COLO668 (cell line): ENCODE results near the gene PIK3C3.
"Not testable (repeated sequence)": the region's sequence is repeated elsewhere in the genome, so short reads cannot be mapped to it uniquely, and the experiment has no call there.

Experiments used
- DNase-seq: peaks from one replicate; lab custom pipeline; 2025; ENCODE audit not compliant: unreplicated experiment; lab: John Stamatoyannopoulos, UW

PIK3C3 gene

DNA sequence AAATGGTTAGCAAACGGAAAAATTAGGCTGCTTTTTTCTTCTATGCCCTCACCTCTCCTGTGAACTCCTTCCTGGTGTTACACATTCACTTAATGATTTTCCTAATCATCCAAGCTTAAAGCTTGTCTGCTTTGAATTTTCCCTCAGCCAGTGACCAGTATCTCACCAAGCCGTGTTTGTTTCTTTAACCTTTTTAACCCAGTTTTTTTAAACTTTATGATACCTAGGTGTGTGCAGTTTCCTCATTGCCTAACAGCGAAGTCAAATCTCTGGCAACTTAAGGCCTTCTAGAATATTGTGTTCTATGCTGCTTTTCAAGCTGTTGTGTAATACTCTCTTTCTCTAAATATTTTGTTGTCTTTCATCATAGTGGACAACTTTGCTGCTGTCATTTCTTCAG, 113.0 kb downstream of the PIK3C3 start:
- DNase-seq = no peak

DNA sequence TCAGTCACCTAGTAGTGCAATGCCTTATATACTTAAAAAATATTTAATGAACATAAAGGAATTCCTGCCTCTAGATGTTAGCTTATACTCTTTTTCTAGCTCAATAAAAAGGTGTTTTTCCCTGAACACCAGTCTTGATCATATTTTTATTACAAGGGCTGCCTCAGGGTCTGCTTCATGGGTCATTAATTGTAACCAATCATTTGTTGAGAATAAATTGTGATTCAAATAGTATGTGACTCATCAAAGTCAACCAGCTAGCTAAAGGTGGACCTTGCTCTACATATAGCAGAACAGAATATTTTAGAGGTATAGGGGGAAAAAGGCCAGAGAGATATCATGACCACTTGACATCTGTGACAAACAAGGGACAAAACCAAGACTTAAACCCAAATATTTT, 114.0 kb downstream of the PIK3C3 start:
- DNase-seq = no peak

DNA sequence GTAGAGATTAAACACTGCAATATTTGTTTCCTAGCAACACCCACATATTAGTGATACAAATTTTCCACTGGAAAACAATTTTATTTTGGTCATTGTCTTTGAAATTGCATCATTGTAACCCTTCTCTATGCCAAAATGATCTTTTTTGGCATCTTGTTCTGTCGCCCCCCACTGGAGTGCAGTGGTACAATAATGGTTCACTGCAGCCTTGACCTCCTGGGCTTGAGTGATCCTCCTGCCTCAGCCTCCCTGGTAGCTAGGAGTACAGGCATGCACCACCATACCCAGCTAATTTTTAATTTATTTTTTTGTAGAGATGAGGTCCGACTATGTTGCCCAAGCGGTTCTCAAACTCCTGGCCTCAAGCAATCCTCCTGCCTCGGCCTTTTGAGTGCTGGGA, 117.4 kb downstream of the PIK3C3 start:
- no peak for DNase-seq

DNA sequence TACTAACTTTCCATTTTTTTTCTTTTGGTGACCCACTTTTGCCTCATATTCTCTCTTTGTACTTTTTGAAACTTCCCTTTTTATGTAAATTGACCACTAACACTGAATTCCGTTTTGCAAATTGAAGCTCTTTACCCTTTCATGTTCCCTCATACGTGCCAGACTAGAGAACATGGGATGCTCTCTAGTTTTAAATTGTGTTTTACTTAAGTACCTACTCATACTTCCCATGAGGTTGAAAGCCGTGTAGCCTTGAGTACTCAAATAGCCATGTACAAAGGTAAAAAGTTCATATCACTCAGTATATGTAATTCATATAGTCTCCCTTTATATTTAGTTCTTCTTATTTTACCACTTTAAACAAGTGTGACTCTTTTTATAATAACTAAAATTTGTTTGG, 119.7 kb downstream of the PIK3C3 start:
- DNase-seq = no peak

DNA sequence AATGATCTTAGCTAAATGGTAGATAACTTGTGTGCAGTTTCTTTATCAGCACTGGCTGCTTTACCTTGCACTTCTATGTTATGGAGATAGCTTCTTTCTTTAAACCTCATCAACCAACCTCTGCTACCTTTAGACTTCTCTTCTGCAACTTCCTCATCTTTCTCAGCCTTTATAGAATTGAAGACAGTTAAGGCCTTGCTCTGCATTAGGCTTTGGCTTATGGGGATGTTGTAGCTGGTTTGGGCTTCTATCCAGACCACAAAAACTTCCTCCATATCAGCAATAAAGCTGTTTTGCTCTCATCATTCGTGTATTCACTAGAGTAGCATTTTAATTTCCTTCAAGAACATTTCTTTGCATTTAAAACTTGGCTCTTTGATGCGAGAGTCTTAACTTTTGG, 123.7 kb downstream of the PIK3C3 start:
- DNase-seq = no peak

DNA sequence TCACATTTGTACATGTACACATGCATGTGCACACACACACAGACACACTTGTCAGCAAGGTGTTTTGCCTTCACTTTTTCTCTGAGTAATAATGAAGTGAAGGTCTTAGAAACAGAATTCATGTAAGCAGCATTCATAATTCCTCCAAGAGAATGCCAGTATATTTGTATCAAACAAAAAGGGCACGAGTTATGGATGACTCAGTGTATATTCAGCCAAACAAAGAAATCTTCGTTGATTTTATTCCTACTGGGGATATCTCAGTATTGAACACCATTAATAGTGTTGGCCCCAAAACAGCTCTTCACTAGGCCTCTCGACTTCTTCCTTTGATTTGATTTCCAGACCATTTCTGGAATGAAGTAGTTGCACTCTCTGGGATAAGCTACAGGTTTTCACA, 125.3 kb downstream of the PIK3C3 start:
- no peak for DNase-seq

DNA sequence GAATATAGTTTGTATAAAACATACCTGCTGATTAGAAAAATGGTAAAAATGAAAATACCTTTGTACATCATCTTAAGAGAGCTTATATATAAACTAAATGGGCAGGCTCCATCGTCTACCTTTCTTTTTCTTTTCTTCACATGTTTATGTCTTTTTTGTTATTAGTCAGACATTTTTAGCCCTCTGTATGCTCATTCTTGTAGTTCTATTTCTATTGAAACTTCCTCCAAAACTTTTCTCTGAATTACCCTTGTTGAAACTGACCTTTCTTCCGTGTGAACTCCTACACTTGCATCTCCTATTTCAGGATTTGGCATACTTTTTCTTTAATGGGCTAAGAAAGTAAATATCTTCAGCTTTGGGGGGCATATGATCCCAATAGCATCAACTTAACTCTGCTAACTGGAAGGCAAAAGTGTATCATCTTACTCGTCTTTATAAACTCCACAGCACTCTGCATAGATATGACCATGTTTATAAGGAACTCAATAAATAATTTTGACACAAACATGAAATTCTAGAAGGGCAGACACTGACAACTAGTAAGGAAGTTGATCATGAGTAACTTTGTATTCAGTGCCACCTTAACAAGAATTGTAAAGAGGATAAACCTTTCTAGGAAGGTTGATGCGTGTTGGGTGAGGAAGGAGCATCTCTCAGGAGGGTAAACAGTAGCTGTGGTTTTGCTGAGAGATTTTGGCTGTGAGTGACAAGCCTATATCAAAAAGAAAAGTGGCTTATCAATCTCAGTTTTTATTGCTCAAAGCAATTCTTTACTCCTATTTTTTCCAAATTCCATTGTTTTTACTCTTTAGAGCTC, 127.6 kb downstream of the PIK3C3 start:
- DNase-seq = no peak

DNA sequence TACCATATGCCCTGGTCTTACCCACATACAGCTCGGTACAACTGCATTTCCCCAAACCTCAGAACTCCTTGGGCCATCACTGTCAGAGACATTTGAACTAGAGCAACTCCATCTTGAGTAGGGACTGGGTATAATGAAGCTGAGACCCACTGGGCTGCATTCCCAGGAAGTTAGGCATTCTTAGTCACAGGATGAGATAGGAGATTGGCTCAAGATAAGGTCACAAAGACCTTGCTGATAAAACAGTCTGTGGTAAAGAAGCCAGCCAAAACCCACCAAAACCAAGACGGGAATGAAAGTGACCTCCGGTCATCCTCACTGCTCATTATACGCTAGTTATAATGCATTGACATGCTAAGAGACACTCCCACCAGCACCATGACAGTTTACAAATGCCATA, 131.3 kb downstream of the PIK3C3 start:
- no peak for DNase-seq

DNA sequence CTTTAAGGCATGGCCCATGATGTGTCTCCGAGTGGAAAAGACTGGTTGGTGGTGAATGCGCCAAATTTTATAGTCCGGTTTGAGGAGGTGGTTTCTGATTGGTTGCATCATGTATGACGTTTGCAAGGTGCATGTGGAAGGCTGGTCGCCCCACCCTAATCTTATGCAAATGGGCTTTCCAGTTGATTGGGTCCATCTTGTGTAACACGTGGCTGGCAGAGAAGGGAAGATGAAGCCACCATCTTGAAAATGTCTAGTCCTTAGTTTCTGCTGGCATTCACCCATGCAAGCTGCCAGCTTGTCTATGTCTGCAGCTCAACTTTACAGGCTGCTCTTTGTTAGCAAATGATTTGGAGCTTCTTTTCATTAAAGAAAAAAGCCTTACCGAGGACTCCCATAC, 132.2 kb downstream of the PIK3C3 start:
- no peak for DNase-seq

DNA sequence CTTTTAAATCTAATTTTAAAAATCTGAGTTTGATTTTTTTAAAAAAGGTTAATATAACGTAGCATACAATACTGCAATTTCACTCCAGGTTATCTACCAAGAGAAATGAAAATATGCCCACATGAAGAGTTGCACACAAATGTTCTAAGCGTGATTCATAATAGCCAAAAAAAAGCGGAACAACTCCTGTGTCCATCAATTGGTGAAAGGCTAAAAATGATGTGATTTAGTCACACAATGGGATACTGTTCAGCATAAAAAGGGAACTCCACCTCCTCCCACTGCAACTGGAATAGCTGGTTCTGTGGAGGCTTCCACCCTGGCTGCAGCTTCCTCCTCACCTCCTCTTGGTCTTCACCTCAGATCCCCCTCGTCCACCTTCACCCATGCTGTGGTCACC, 132.8 kb downstream of the PIK3C3 start:
- DNase-seq = no peak

DNA sequence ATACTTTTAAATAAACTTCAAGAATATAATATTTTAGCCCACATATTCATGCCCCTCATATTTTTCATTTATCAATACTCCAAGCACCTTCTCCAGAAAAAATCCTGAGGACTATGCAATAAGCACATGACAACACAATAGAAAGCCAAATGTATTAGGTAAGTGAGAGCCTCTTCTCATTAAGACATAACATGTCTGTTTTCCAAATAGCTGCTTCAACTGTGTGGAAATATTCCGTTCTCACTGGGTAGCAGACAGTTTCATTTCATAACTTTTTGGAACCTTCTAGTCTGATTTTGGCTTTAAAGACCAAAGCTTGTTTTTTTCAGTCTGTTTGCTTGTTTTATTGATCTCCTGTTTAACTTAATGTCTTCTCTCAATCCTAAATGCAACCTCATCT, 137.8 kb downstream of the PIK3C3 start:
- DNase-seq = no peak

DNA sequence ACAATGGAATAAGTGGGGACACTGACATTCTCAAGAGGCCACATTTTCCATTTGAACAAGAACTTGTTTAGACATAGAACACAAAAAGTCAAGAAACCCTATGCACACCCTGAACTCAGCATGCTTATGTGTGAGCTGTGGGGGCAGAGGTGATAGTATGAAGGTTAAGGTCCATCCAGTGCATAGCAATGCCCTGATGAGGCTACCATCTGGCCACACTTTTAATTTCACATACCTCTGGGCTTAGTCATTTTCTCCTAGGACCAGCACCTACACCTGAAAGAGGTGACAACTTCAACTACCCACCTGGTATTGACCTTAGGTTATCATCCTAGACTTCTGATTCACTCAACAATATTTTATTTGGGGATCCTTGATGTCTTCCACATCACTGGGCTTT, 139.8 kb downstream of the PIK3C3 start:
- DNase-seq = no peak

DNA sequence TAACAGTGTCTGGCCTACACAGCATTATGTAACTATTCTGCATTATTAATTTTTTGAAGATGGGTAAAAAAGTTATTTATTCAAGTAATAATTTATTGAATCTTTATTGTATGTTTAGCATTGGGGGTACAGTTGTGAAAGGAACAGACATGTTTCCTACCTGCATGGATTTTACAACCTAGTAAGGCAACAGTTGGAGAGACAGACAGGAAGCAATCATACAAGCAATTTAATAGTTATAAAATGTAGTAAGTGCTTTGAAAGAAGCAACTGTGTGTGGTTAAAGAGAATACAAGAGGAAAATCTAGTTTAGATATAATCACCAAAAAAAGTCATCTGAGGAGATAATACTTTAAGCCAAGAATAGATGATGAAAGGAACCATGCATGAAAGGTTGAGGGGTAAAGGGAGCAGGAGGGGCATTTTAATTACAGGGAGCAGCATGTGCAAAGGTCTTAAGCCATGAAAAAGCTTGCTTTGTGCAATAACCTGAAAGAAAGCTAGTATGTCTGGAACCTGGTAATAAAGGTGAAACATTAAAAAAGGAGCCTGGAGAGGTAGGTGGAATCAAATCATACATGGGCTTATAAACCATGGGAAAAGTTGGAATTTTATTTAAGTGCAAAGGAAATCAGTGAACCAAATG, 140.8 kb downstream of the PIK3C3 start:
- no peak for DNase-seq

DNA sequence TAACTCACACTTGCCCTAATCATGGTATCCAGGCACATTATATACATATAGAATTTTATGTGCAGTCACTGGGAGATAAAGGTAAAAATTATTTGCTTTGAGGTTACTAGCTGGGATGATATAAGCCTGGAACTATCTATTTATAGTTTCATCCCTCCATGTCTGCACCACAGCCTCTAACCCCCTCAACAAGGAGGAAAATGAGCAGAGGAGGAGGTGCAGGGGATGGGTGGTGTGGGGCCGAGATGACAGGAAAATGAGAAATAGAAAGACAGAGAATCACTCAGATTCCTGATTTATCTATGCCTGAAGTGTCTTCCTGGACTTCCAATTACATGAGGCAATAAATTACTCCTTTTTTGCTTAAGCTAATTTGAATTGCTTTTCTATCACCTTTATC, 145.2 kb downstream of the PIK3C3 start:
- no peak for DNase-seq

DNA sequence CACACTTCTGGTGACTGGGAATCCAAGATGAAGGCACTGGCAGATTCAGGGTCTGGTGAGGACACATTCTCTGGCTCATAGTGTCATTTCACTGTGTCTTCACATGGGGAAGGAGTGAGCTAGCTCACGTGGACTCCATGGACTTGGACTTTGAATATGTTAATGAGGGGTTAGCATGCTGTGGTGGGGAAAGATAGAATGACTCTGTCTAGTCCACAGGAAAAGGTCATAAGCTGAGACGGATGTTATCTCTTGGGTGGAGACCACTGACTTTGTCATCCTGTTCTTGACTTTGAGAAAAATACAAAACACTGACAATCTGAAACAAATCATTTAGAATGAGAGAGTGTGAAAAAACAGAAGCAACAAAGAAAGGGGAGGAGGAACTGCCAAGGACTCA, 145.9 kb downstream of the PIK3C3 start:
- no peak for DNase-seq

DNA sequence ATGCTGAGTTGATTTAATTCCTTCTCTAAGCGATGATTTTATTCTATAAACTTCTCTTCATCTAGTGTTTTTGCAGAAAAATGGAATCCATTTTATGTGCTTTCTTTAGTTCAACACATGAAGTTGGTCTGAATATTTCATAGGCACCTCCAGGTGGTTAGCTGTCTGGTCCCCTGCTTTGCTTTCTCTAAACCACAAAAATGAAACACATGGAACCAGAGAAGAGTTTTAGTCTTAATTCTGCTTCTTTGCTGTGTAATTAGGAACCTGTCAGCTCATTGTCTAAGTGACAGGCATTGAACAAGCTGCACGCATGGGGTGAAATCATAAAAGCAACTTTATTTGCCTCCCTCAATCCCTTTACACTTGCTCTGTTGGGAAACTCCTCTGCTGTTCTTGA, 150.4 kb downstream of the PIK3C3 start:
- no peak for DNase-seq

DNA sequence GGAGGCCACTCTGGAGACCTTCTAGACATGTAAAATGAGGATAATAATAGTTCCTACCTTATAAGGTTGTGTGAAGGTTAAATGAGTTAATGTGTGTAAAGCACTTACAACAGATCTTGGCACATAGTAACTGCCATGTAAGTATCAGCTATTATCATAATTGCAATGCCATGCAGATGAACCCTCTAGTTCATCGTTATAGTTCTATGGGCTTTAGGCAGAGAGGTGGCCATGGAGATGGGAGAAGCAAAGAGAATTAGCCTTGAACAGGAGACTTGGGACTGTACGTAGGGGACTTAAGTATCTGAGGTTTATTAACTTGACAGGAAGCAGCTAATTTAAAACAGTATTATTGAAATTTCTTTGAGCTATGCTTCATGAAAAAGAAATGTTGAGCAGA, 151.8 kb downstream of the PIK3C3 start:
- no peak for DNase-seq

DNA sequence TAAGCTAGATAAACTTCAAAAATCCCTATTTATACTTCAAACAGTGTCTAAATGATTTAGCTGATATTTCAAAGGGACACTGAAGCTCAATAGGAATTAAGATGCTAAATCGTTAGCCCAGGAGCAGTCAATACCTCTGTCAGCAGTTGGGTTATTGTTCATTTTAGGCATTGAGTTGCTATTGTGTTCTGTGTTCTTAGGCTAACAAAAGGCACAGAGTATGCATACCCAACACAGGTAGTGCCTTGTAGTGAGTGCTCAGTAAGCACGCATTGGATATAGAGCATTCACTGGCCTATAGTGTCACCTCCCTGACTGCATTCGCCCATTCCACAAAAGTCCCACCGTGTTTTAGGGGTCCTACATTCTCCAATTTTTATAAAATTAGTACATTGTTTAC, 152.3 kb downstream of the PIK3C3 start:
- no peak for DNase-seq

DNA sequence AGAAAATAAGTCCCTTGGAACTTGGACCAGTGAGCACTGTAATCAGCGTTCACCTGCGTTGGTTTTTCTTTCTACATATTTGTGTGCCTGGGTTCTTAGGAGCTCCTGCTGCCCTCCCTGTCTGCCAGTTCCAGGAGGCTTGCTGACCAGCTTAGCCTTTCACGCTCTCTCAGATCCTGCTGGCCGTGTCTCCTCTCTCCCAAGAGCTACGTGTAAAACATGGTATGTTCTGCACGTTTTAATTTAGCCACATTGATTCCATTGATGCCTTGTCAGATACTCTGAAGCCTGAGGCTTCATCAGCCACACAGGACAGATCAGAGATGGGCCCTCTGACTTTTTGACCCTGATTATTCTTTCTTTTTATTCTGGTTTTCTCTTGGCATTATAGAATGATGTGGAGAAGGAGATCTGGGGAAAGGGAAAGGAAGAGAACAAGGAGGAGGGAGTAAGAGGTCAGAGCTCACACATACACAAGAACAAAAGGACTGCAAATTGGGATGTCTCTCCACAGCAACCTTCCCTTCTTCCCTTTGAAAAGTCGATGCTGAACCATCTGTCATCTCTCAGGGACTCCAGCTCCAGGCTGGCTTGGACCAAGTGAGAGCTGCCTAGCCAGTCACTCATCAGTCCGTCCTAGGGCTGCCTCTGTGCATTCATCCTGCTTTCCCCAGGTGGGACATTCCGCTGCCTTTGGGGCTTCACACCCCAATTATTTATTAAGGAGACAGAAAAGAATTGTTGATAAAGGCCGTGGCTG, 152.8 kb downstream of the PIK3C3 start:
- DNase-seq = no peak

DNA sequence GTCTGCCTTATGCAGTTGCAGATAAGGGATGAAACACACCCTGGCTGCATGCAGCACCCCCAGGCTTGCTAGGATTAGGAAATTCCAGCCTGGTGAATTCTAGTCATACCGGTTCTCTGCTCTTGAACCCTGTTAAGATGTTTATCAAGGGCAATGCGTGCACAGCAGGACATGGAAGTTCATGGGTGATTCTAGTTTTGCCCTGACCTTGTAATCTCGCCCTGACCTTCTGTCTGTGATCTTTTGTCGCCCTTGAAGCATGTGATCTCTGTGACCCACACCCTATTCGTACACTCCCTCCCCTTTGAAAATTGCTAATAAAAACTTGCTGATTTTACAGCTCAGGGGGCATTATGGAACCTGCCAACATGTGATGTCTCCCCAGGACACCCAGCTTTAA, 157.1 kb downstream of the PIK3C3 start:
- not testable (repeated sequence) for DNase-seq

DNA sequence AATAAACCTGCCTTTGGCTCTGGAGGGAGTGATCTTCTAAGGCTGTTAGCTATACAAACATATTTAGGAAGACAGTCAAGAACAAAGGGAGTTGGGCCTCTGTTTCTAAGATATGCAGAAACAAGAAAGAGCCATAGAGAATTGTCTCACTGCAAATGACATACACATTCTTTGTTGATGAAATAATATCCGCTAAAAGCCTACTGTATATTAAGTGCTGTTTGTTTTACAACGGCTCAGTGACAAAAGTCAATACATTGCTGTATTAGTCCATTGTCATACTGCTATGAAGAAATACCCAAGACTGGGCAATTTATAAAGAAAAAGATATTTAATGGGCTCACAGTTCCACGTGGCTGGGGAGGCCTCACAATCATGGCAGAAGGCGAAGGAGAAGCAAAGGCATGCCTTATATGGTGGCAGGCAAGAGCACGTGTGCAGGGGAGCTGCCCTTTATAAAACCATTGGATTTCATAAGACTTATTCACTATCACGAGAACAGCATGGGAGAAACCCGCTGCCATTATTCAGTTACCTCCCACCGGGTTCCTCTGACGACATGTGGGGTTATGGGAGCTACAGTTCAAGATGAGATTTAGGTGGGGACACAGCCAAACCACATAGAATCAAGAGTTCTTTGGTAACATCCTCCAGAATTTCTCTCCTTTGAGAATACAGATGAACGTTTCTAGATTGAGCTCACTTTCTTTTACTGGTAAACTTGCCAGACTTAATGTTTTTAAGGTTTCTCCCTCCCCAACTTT, 157.8 kb downstream of the PIK3C3 start:
- no peak for DNase-seq
